ENCODE data around the gene EZR. TPM values are rescaled to one million over a fixed set of nuclear protein-coding genes. Genes with fewer than 3 reads are reported as not detected.

EZR gene
- total and polyA plus RNA-seq, 9 of the 15 experiments (the other 6 are each of a cell fraction or from before 2014, with no cell fraction given), result 36.5 to 162 (median 104) TPM

DNA sequence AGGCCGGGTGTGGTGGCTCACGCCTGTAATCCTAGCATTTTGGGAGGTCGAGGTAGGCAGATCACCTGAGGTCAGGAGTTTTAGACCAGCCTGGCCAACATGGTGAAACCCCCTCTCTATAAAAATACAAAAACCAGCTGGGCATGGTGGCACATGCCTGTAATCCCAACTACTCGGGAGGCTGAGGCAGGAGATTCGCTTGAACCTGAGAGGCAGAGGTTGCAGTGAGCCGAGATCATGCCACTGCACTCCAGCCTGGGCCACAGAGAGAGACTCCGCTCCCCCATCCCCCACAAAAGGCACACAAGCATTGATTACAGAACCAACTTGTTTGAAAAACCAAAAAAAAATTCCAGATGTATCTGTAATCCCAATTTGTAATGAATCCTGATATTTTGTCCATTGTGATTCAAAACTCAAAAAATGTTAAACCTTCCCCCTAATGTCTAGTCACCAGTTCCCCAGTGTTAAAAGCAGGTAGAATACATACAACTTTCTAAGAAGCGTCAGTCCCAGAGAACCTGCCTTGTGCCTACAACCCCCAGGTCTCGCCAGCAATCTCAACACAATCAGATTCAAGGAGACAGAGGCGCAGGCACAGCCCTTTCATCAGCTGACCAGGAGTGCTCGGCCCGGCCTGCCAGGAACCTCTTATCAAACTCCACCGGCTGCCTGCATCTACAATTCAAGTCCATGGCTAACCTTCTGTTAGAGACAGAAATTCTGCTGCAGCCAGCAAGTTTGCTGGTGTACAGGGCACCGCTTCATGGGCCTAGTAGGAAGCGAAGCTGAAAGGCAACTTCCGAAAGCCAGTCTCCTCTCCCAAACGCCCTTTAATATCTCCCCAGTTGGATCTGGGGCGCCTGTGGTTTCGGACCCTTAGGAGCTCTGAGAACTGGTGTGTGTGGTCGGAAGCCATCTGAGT, 2.1 kb downstream of the EZR start (continued):
- TF ChIP-seq ZMIZ1 (IDR thresholded peaks at IDR 0.05; ENCODE audit: low read depth in 2 of 2, low read length in 2 of 2) (peak in 1 of 2 experiments; percentile 83; a peak in 2 of 4 replicates), NFIC (IDR thresholded peaks at IDR 0.05) (peak; percentile 68; the same call in 1 of the 2 replicates), HDAC2 (IDR thresholded peaks at IDR 0.05) (peak; percentile 83; the same call in 1 of the 2 replicates), RAD21 (CRISPR knock-in tag; conservative IDR thresholded peaks at IDR 0.05 in 1 of 2, IDR thresholded peaks at IDR 0.05 in 1 of 2) (peak; percentile 17 to 25; a peak in 3 of 4 replicates), CCNT2 (IDR thresholded peaks at IDR 0.05; ENCODE audit: borderline replicate concordance, extremely low read depth, insufficient read length, low read depth, low read length) (peak; percentile 25), DEAF1 (CRISPR knock-in tag; IDR thresholded peaks at IDR 0.05) (no peak), KDM4B (IDR thresholded peaks at IDR 0.05; ENCODE audit: borderline replicate concordance in 2 of 2, low read depth in 1 of 2) (no peak), MED1 (CRISPR knock-in tag; IDR thresholded peaks at IDR 0.05; ENCODE audit: borderline replicate concordance) (no peak)
- TF ChIP-seq, protein P1, sequence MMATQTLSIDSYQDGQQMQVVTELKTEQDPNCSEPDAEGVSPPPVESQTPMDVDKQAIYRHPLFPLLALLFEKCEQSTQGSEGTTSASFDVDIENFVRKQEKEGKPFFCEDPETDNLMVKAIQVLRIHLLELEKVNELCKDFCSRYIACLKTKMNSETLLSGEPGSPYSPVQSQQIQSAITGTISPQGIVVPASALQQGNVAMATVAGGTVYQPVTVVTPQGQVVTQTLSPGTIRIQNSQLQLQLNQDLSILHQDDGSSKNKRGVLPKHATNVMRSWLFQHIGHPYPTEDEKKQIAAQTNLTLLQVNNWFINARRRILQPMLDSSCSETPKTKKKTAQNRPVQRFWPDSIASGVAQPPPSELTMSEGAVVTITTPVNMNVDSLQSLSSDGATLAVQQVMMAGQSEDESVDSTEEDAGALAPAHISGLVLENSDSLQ (IDR thresholded peaks at IDR 0.05), result peak; percentile 56
- TF ChIP-seq, protein P2, sequence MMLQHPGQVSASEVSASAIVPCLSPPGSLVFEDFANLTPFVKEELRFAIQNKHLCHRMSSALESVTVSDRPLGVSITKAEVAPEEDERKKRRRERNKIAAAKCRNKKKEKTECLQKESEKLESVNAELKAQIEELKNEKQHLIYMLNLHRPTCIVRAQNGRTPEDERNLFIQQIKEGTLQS (IDR thresholded peaks at IDR 0.05), result no peak
- TF ChIP-seq, protein P2 (CRISPR knock-in tag; conservative IDR thresholded peaks at IDR 0.05), result peak; percentile 82
- TF ChIP-seq, protein P3, sequence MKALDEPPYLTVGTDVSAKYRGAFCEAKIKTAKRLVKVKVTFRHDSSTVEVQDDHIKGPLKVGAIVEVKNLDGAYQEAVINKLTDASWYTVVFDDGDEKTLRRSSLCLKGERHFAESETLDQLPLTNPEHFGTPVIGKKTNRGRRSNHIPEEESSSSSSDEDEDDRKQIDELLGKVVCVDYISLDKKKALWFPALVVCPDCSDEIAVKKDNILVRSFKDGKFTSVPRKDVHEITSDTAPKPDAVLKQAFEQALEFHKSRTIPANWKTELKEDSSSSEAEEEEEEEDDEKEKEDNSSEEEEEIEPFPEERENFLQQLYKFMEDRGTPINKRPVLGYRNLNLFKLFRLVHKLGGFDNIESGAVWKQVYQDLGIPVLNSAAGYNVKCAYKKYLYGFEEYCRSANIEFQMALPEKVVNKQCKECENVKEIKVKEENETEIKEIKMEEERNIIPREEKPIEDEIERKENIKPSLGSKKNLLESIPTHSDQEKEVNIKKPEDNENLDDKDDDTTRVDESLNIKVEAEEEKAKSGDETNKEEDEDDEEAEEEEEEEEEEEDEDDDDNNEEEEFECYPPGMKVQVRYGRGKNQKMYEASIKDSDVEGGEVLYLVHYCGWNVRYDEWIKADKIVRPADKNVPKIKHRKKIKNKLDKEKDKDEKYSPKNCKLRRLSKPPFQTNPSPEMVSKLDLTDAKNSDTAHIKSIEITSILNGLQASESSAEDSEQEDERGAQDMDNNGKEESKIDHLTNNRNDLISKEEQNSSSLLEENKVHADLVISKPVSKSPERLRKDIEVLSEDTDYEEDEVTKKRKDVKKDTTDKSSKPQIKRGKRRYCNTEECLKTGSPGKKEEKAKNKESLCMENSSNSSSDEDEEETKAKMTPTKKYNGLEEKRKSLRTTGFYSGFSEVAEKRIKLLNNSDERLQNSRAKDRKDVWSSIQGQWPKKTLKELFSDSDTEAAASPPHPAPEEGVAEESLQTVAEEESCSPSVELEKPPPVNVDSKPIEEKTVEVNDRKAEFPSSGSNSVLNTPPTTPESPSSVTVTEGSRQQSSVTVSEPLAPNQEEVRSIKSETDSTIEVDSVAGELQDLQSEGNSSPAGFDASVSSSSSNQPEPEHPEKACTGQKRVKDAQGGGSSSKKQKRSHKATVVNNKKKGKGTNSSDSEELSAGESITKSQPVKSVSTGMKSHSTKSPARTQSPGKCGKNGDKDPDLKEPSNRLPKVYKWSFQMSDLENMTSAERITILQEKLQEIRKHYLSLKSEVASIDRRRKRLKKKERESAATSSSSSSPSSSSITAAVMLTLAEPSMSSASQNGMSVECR (CRISPR knock-in tag; IDR thresholded peaks at IDR 0.05), result peak; percentile 54; the same call in 1 of the 2 replicates
